ENCODE results near the gene RIC8A.

DNA sequence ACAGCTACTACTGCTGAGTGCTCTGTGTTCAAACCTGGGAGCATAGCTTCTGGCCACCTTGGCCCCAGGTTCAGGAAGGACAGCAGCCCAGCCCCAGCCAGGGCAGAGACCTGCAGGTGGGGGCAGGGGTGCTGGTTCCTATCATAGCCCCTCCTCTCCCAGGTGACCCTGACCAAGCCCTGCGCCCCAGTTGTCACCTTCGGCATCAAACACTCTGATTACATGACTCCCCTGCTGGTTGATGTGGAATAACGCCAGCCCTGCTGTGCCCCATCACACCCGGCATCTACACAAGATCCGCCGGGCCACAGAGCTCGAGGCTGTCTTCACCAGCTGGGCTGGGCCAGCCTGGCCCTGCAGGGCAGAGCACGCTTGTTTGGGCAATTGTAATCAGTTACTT is 7.7 kb upstream of the RIC8A start:
- TF ChIP-seq, protein P1, sequence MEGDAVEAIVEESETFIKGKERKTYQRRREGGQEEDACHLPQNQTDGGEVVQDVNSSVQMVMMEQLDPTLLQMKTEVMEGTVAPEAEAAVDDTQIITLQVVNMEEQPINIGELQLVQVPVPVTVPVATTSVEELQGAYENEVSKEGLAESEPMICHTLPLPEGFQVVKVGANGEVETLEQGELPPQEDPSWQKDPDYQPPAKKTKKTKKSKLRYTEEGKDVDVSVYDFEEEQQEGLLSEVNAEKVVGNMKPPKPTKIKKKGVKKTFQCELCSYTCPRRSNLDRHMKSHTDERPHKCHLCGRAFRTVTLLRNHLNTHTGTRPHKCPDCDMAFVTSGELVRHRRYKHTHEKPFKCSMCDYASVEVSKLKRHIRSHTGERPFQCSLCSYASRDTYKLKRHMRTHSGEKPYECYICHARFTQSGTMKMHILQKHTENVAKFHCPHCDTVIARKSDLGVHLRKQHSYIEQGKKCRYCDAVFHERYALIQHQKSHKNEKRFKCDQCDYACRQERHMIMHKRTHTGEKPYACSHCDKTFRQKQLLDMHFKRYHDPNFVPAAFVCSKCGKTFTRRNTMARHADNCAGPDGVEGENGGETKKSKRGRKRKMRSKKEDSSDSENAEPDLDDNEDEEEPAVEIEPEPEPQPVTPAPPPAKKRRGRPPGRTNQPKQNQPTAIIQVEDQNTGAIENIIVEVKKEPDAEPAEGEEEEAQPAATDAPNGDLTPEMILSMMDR (IDR thresholded peaks at IDR 0.05): no peak
- TF ChIP-seq POLR2A (IDR thresholded peaks at IDR 0.05) (no peak), EP300 (IDR thresholded peaks at IDR 0.05) (no peak)
